ENCODE data around the gene C8B.

GRCh38 chr1:56940039-56940438 is 25.8 kb downstream of the C8B start:
- no peak for TF ChIP-seq CTCF (IDR thresholded peaks at IDR 0.05)
- TF ChIP-seq EZH2 (IDR thresholded peaks at IDR 0.05; ENCODE audit: borderline replicate concordance, insufficient read depth, low read depth, low read length, poor library complexity, severe bottlenecking), result no peak

All from B cell (primary cell).